WTC11 (cell line): ENCODE data around the gene FYN. TPM values are rescaled to one million over a fixed set of nuclear protein-coding genes. Genes with fewer than 3 reads are reported as not detected.

ENCODE experiments used
- ATAC-seq: fragments of 200-7000 bp; cut with Tn5 transposase; 2 replicates; pipeline ENCODE4 v1.10.0; 2021; ENCODE audit warnings: mild to moderate bottlenecking, moderate library complexity
- CTCF ChIA-PET: fragments of 300-600 bp; sonication (Branson Sonifier 250); formaldehyde crosslinking; loops from one replicate; lab custom pipeline; 2021; ENCODE audit warnings: antibody characterized with exemption; lab: Charles Lee
- POLR2A ChIA-PET: fragments of 350-600 bp; sonication (Branson Sonifier 250); formaldehyde crosslinking; loops from one replicate; lab custom pipeline; 2021; ENCODE audit warnings: antibody characterized with exemption; lab: Charles Lee
- DNase-seq: peaks from one replicate; pipeline ENCODE4 v3.0.0; 2021; ENCODE audit warnings: low spot score
- H3K27ac Mint-ChIP-seq: 2 replicates; pipeline ENCODE4 v1.8.0; 2021; ENCODE audit warnings: mixed read lengths
- H3K27me3 Mint-ChIP-seq: 2 replicates; pipeline ENCODE4 v1.8.0; 2021; ENCODE audit warnings: low read depth, mild to moderate bottlenecking, moderate library complexity, mixed read lengths
- H3K36me3 Mint-ChIP-seq: 2 replicates; pipeline ENCODE4 v1.8.0; 2021; ENCODE audit warnings: mixed read lengths
- H3K4me1 Mint-ChIP-seq: 2 replicates; pipeline ENCODE4 v1.8.0; 2022; ENCODE audit warnings: mixed read lengths
- H3K4me3 Mint-ChIP-seq: 2 replicates; pipeline ENCODE4 v1.8.0; 2021; ENCODE audit warnings: mild to moderate bottlenecking, moderate library complexity, mixed read lengths
- H3K9me3 Mint-ChIP-seq: 2 replicates; pipeline ENCODE4 v1.8.0; 2021; ENCODE audit warnings: mixed read lengths
- ARID4B ChIP-seq: sonication (generic); formaldehyde crosslinking; IDR thresholded peaks from 2 replicates; pipeline ENCODE4 v1.8.0; 2023; ENCODE audit warnings: missing genetic modification reagents, mild to moderate bottlenecking, borderline replicate concordance
- CBFB ChIP-seq: sonication (generic); formaldehyde crosslinking; IDR thresholded peaks from 2 replicates; pipeline ENCODE4 v1.8.1; 2022; ENCODE audit warnings: mild to moderate bottlenecking, low read depth, missing genetic modification reagents
- FOXJ3 ChIP-seq: sonication (generic); formaldehyde crosslinking; IDR thresholded peaks from 2 replicates; pipeline ENCODE4 v1.9.0; 2021; ENCODE audit warnings: missing genetic modification reagents, mild to moderate bottlenecking, borderline replicate concordance
- GRHL2 ChIP-seq: fragments of 250-450 bp; sonication (Bioruptor Pico); IDR thresholded peaks from 2 replicates; pipeline ENCODE4 v1.8.0; 2022; ENCODE audit warnings: mild to moderate bottlenecking, moderate library complexity; ENCODE audit not compliant: insufficient replicate concordance, severe bottlenecking
- HMGA2 ChIP-seq: fragments of 250-450 bp; sonication (Bioruptor Pico); IDR thresholded peaks from 2 replicates; pipeline ENCODE4 v1.4.0; 2021; ENCODE audit warnings: mild to moderate bottlenecking, moderate library complexity
- IRF1 ChIP-seq: sonication (generic); formaldehyde crosslinking; IDR thresholded peaks from 2 replicates; pipeline ENCODE4 v1.8.0; 2023; ENCODE audit warnings: missing genetic modification reagents
- IRF2 ChIP-seq: sonication (generic); formaldehyde crosslinking; IDR thresholded peaks from 2 replicates; pipeline ENCODE4 v1.8.0; 2022; ENCODE audit warnings: low read depth, missing genetic modification reagents, borderline replicate concordance
- MXD4 ChIP-seq: fragments of 250-450 bp; sonication (Bioruptor Pico); IDR thresholded peaks from 2 replicates; pipeline ENCODE4 v1.8.0; 2021; ENCODE audit warnings: mild to moderate bottlenecking, moderate library complexity, borderline replicate concordance
- PRDM15 ChIP-seq: sonication (generic); formaldehyde crosslinking; IDR thresholded peaks from 2 replicates; pipeline ENCODE4 v1.8.0; 2022; ENCODE audit warnings: missing genetic modification reagents
- SP1 ChIP-seq: sonication (generic); formaldehyde crosslinking; conservative IDR thresholded peaks from 2 replicates; pipeline ENCODE4 v1.8.1; 2022; ENCODE audit warnings: missing genetic modification reagents
- ZNF263 ChIP-seq: sonication (generic); formaldehyde crosslinking; IDR thresholded peaks from 2 replicates; pipeline ENCODE4 v1.8.1; 2022; ENCODE audit warnings: low read depth, mild to moderate bottlenecking, moderate library complexity, missing genetic modification reagents
- ZNF317 ChIP-seq: sonication (generic); formaldehyde crosslinking; IDR thresholded peaks from 2 replicates; pipeline ENCODE4 v1.8.1; 2023; ENCODE audit warnings: low read depth, mild to moderate bottlenecking, moderate library complexity, missing genetic modification reagents, borderline replicate concordance
- total RNA-seq: library from RNA; stranded (reverse); gene quantifications from 3 replicates; pipeline ENCODE4 v1.2.3, GENCODE V29; 2021
- TF ChIP-seq, protein P1 (sequence below): sonication (generic); formaldehyde crosslinking; IDR thresholded peaks from 2 replicates; pipeline ENCODE4 v1.8.0; 2022; ENCODE audit warnings: mild to moderate bottlenecking, missing genetic modification reagents
- TF ChIP-seq, protein P2 (sequence below): sonication (generic); formaldehyde crosslinking; IDR thresholded peaks from 2 replicates; pipeline ENCODE4 v1.8.0; 2022; ENCODE audit warnings: mild to moderate bottlenecking, missing genetic modification reagents
- TF ChIP-seq, protein P3 (sequence below): sonication (generic); formaldehyde crosslinking; IDR thresholded peaks from 2 replicates; pipeline ENCODE4 v1.8.1; 2023; ENCODE audit warnings: mild to moderate bottlenecking, missing genetic modification reagents

The FYN gene
- total RNA-seq, 1 experiment from 2014 or later: 63.9 TPM

- TF ChIP-seq PRDM15: no peak
- TF ChIP-seq ZNF263 (CRISPR knock-in tag): no peak
- no peak for TF ChIP-seq HMGA2 (CRISPR knock-in tag)
These were observed 186.4 kb downstream of the FYN start (continued) for GRCh38 chr6:111686932-111687266.

DNA sequence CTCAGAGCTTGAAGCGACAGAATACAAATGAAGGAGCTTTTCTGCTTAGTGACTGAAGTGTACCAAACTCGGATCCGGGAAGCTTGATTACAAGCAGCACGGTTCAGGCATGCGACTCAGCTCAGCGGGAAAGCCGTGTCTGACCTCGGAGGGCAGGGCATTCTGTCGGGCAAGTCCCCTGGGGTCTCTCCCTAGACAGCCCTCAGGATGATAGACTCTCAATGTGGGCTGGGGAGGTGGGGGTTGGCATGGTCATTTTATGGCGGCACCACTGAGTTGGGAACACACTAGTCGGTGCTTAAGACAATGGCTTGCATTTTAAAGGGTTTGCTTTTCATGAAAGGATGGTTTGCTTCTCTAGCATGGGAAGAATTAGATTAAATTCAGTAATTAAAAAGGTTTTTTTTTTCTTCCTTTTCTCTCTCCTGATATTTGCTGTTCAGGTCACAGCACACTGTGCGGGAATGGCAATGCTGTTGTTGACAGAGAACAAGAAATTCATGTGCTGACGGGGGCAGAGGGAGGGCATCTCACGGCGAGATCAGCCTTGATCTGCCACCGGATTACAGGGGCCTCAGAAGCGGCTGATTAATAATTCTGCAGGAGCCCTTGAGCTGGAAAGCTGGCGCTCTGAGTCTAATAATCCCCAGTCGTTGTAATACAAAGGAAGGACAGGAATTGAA is 186.9 kb downstream of the FYN start:
- no peak overlapping the region; the same call in 1 of the 2 replicates for H3K27ac Mint-ChIP-seq
- ChIA-PET CTCF (interaction anchor here (1.0 to 1.6 kb wide), 4 partner anchors 17 to 357 kb away, joined by 3 to 4 read pairs (median 3); no protein-coding TSS in a partner anchor), POLR2A (interaction anchor here (0.5 to 0.6 kb wide), 2 partner anchors 45 to 532 kb away, joined by 3 to 5 read pairs; no protein-coding TSS in a partner anchor)
- H3K9me3 Mint-ChIP-seq: no peaks in the 10 kb centered on the region
- no peaks in the 10 kb centered on the region for H3K27me3 Mint-ChIP-seq
- H3K4me3 Mint-ChIP-seq: no peak overlapping the region
- H3K4me1 Mint-ChIP-seq: peaks cover 20% of the 10 kb centered on the region
- ATAC-seq: peak; percentile 81
- DNase-seq: no peak
- H3K36me3 Mint-ChIP-seq: peaks cover 6% of the 10 kb centered on the region; the same call in 1 of the 2 replicates
- TF ChIP-seq, protein P1, sequence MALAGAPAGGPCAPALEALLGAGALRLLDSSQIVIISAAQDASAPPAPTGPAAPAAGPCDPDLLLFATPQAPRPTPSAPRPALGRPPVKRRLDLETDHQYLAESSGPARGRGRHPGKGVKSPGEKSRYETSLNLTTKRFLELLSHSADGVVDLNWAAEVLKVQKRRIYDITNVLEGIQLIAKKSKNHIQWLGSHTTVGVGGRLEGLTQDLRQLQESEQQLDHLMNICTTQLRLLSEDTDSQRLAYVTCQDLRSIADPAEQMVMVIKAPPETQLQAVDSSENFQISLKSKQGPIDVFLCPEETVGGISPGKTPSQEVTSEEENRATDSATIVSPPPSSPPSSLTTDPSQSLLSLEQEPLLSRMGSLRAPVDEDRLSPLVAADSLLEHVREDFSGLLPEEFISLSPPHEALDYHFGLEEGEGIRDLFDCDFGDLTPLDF: no peak
- TF ChIP-seq IRF1 (CRISPR knock-in tag): no peak
- TF ChIP-seq ARID4B (CRISPR knock-in tag): no peak
- TF ChIP-seq, protein P2, sequence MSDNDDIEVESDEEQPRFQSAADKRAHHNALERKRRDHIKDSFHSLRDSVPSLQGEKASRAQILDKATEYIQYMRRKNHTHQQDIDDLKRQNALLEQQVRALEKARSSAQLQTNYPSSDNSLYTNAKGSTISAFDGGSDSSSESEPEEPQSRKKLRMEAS: no peak
- TF ChIP-seq SP1 (CRISPR knock-in tag): no peak
- TF ChIP-seq, protein P3, sequence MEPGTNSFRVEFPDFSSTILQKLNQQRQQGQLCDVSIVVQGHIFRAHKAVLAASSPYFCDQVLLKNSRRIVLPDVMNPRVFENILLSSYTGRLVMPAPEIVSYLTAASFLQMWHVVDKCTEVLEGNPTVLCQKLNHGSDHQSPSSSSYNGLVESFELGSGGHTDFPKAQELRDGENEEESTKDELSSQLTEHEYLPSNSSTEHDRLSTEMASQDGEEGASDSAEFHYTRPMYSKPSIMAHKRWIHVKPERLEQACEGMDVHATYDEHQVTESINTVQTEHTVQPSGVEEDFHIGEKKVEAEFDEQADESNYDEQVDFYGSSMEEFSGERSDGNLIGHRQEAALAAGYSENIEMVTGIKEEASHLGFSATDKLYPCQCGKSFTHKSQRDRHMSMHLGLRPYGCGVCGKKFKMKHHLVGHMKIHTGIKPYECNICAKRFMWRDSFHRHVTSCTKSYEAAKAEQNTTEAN (CRISPR knock-in tag): no peak
- TF ChIP-seq ZNF317 (CRISPR knock-in tag): no peak
- no peak for TF ChIP-seq FOXJ3 (CRISPR knock-in tag)
- TF ChIP-seq CBFB (CRISPR knock-in tag): no peak
- no peak for TF ChIP-seq GRHL2
- no peak for TF ChIP-seq MXD4 (CRISPR knock-in tag)
- TF ChIP-seq IRF2 (CRISPR knock-in tag): no peak
- TF ChIP-seq, all 79 proteins: peak for 0
